Stimulated activated CD8-positive, alpha-beta memory T cell treated with anti-CD3 and anti-CD28 coated beads, Interleukin-2, amount 100 ng/mL, for 48 hours (primary cell): ENCODE results near the gene TSLP.

Source experiments
- DNase-seq, 2 donors: peaks; one replicate each; pipeline ENCODE4 v3.0.0-alpha.2; 2020; ENCODE audit warnings: low read depth in 2 of 2

TSLP gene

GRCh38 chr5:111095982-111096381, 24.5 kb downstream of the TSLP start:
- no peak for DNase-seq

- no peak for DNase-seq
These were observed 27.7 kb downstream of the TSLP start for GRCh38 chr5:111099058-111099778.

- no peak for DNase-seq
These were observed 34.9 kb downstream of the TSLP start for GRCh38 chr5:111106320-111106948.

- DNase-seq = no peak
These were observed 35.9 kb downstream of the TSLP start for GRCh38 chr5:111107371-111107770.

- no peak for DNase-seq
These were observed 40.4 kb downstream of the TSLP start for GRCh38 chr5:111111956-111112355.

GRCh38 chr5:111113678-111114077, 42.2 kb downstream of the TSLP start:
- no peak for DNase-seq

GRCh38 chr5:111115229-111115628, 43.7 kb downstream of the TSLP start:
- no peak for DNase-seq

GRCh38 chr5:111116550-111116949, 45.0 kb downstream of the TSLP start:
- no peak for DNase-seq

GRCh38 chr5:111117136-111117535, 45.6 kb downstream of the TSLP start:
- DNase-seq = no peak

GRCh38 chr5:111119221-111119620, 47.7 kb downstream of the TSLP start:
- no peak for DNase-seq

- no peak for DNase-seq
These were observed 48.3 kb downstream of the TSLP start for GRCh38 chr5:111119856-111120255.

- no peak for DNase-seq
These were observed 49.4 kb downstream of the TSLP start for GRCh38 chr5:111120911-111121310.

- DNase-seq = no peak
These were observed 50.4 kb downstream of the TSLP start for GRCh38 chr5:111121926-111122325.

- no peak for DNase-seq
These were observed 50.9 kb downstream of the TSLP start for GRCh38 chr5:111122398-111122797.

- no peak for DNase-seq
These were observed 53.3 kb downstream of the TSLP start for GRCh38 chr5:111124793-111125192.

GRCh38 chr5:111126896-111127295, 55.4 kb downstream of the TSLP start:
- DNase-seq = no peak
